DOHH2 (cell line): ENCODE measurements around the gene ARPC5L.

ENCODE experiments used
- H3F3A ChIP-seq: fragments of 200-600 bp; sonication (generic), shearing (Covaris generic); 2 replicates; pipeline ENCODE4 v1.6.0; 2016; ENCODE audit warnings: antibody characterized with exemption, mild to moderate bottlenecking; ENCODE audit not compliant: control insufficient read depth, insufficient read depth
- H3K27ac ChIP-seq: fragments of 200-600 bp; sonication (generic); 2 replicates; pipeline ENCODE4 v1.5.1; 2014; ENCODE audit warnings: low read depth, mild to moderate bottlenecking, low read length, moderate library complexity
- H3K27me3 ChIP-seq: fragments of 200-600 bp; sonication (generic); 2 replicates; pipeline ENCODE4 v1.6.1; 2014; ENCODE audit warnings: mild to moderate bottlenecking, low read length, mixed read lengths; ENCODE audit not compliant: control insufficient read depth
- H3K36me3 ChIP-seq: fragments of 200-600 bp; sonication (generic); 2 replicates; pipeline ENCODE4 v1.6.1; 2014; ENCODE audit warnings: mild to moderate bottlenecking, low read length, moderate library complexity, mixed read lengths; ENCODE audit not compliant: control insufficient read depth
- H3K4me1 ChIP-seq: fragments of 200-600 bp; sonication (generic); 2 replicates; pipeline ENCODE4 v1.6.1; 2014; ENCODE audit warnings: mild to moderate bottlenecking, low read length, mixed read lengths; ENCODE audit not compliant: control insufficient read depth
- H3K4me2 ChIP-seq: fragments of 200-600 bp; sonication (generic); 2 replicates; pipeline ENCODE4 v1.6.0; 2014; ENCODE audit warnings: mild to moderate bottlenecking, low read length, moderate library complexity
- H3K4me3 ChIP-seq: fragments of 200-600 bp; sonication (generic); 2 replicates; pipeline ENCODE4 v1.5.1; 2014; ENCODE audit warnings: mild to moderate bottlenecking, low read length, mixed read lengths
- H3K79me2 ChIP-seq: fragments of 200-600 bp; sonication (generic); 2 replicates; pipeline ENCODE4 v1.6.1; 2014; ENCODE audit warnings: mild to moderate bottlenecking, low read length, mixed read lengths; ENCODE audit not compliant: control insufficient read depth
- H3K9me2 ChIP-seq: fragments of 200-600 bp; sonication (generic); replicated peaks from 2 replicates; pipeline ENCODE4 v1.6.1; 2014; ENCODE audit warnings: mild to moderate bottlenecking, low read length, mixed read lengths; ENCODE audit not compliant: control insufficient read depth
- H3K9me3 ChIP-seq: fragments of 200-600 bp; sonication (generic); 2 replicates; pipeline ENCODE4 v1.6.1; 2014; ENCODE audit warnings: antibody characterized with exemption, low read length, mixed read lengths; ENCODE audit not compliant: control insufficient read depth, insufficient read depth
- H4K20me1 ChIP-seq: fragments of 200-600 bp; sonication (generic); 2 replicates; pipeline ENCODE4 v1.6.0; 2014; ENCODE audit warnings: low read depth, mild to moderate bottlenecking, antibody characterized with exemption, low read length, moderate library complexity; ENCODE audit not compliant: control insufficient read depth, insufficient read depth
- CTCF ChIP-seq: fragments of 200-600 bp; sonication (generic); IDR thresholded peaks from one replicate; pipeline ENCODE4 v1.5.1; 2014; ENCODE audit warnings: antibody characterized with exemption, mild to moderate bottlenecking, low read depth, low read length; ENCODE audit not compliant: poor library complexity, severe bottlenecking
- EZH2phosphoT487 ChIP-seq: fragments of 200-600 bp; sonication (generic); IDR thresholded peaks from 2 replicates; pipeline ENCODE4 v1.6.1; 2017; ENCODE audit warnings: borderline replicate concordance, mild to moderate bottlenecking, antibody characterized with exemption, low read length, moderate library complexity, mixed read lengths

ARPC5L gene

DNA sequence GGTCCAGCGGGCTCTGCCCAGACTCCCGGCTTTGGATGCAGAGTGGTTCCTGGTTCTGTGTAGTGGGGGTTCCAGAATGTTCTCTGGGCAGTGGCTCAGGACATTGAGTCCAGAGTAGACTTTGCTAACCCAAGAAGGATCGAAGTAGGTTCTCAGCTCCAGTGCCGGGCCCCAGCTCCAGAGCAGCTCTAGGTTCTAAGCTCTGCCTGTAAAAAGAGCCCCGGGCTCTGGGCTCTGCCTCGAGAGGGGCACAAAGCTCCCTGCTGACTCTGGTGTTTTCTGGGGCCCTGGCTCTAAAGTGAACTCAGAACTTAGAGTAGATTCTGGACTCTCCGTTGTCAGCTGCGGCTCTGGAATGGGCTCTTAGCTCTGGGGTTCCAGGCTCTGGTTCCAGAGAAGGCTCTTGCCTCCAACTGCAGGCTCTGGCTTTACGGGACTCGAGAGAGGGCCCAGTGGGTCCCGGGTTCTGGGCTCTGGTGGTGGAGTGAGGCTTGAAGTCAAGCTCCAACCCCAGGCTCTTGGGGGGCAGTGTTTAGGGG is 8.3 kb upstream of the ARPC5L start:
- Histone ChIP-seq H3K9me3 (no peaks in the 10 kb centered on the region), H3K79me2 (peaks cover 4% of the 10 kb centered on the region; the same call in 1 of the 2 replicates), H3K9me2 (no peaks in the 10 kb centered on the region), H3K4me2 (peak overlapping the region; percentile 77), H3K27ac (no peak overlapping the region), H3K36me3 (peaks cover 27% of the 10 kb centered on the region), H3K4me3 (peak overlapping the region; percentile 65), H3K4me1 (peaks cover 10% of the 10 kb centered on the region), H3K27me3 (peaks cover 4% of the 10 kb centered on the region; the same call in 1 of the 2 replicates), H3F3A (peaks cover 36% of the 10 kb centered on the region), H4K20me1 (peaks cover 14% of the 10 kb centered on the region; the same call in 1 of the 2 replicates)
- no peak for TF ChIP-seq EZH2phosphoT487
- no peak for TF ChIP-seq CTCF

- H3K4me3 ChIP-seq = no peak overlapping the region
- peaks cover 14% of the 10 kb centered on the region for H3K4me1 ChIP-seq
- no peak overlapping the region for H3K4me2 ChIP-seq
- H3K79me2 ChIP-seq = peaks cover 9% of the 10 kb centered on the region
- H3K9me3 ChIP-seq = no peaks in the 10 kb centered on the region
- H3F3A ChIP-seq = peaks cover 41% of the 10 kb centered on the region
- TF ChIP-seq CTCF (no peak), EZH2phosphoT487 (no peak)
- 0 out of 2 replicates have a peak, but pooled peaks cover 4% of the 10 kb centered on the region for H3K27me3 ChIP-seq
- peaks cover 19% of the 10 kb centered on the region for H4K20me1 ChIP-seq
- H3K27ac ChIP-seq = no peak overlapping the region
- H3K36me3 ChIP-seq = peaks cover 32% of the 10 kb centered on the region
- no peaks in the 10 kb centered on the region for H3K9me2 ChIP-seq
Measured at GRCh38 chr9:124854161-124854560, 7.8 kb upstream of the ARPC5L start.

GRCh38 chr9:124854822-124855221 is 7.1 kb upstream of the ARPC5L start:
- Histone ChIP-seq H3K27me3 (0 out of 2 replicates have a peak, but pooled peaks cover 4% of the 10 kb centered on the region), H3K9me2 (no peaks in the 10 kb centered on the region), H3K79me2 (peaks cover 16% of the 10 kb centered on the region), H3F3A (peaks cover 47% of the 10 kb centered on the region), H3K36me3 (peaks cover 39% of the 10 kb centered on the region), H3K27ac (no peak overlapping the region), H3K4me1 (peaks cover 21% of the 10 kb centered on the region), H3K4me2 (no peak overlapping the region), H3K9me3 (no peaks in the 10 kb centered on the region), H4K20me1 (peaks cover 26% of the 10 kb centered on the region), H3K4me3 (no peak overlapping the region)
- no peak for TF ChIP-seq EZH2phosphoT487
- TF ChIP-seq CTCF = no peak
